Measurements from ENCODE around the gene ARL4A. TPM values are rescaled to one million over a fixed set of nuclear protein-coding genes. Genes with fewer than 3 reads are reported as not detected.

Gene ARL4A
- total and polyA plus RNA-seq, 2 of the 8 experiments (the other 6 are each of a cell fraction or from before 2014, with no cell fraction given): 14.5 to 29.2 TPM

DNA sequence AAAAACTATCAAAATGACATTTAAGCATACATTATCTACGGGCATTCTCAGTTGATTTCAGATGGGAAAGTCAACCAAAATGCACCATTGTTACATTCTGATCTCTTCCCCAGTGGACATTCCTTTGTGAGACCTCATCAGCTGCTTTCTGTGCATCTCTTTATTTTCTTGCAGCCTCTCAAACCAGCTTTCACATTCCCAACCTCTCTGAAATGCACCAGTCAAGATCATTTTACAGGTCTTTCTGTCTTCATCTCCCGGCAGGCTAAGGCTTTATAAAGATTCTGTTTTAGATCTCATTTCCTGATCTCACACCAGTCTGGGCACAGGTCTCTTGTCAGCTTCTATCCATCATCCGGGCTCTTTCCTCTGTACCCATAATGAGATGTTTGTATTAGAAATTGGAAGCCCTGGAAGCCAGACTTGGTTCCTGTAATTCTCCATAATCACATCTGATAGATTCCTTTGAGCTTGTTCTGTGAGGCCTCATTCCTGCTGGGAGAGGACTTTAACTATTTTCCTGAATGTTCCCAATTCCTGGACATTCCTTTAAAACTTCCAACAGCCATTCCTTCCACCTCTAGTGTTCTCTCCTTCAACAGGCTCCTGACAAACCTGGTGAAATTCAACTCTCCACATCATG is 44.3 kb upstream of the ARL4A start:
- no peaks in the 10 kb centered on the region for H3K79me2 ChIP-seq (ENCODE audit: control insufficient read depth in 1 of 2, insufficient read depth in 2 of 2, low read length in 2 of 2)
- H4K20me1 ChIP-seq (replicated peaks in 1 of 2; ENCODE audit: control insufficient read depth in 1 of 2, insufficient read depth in 2 of 2, low read length in 2 of 2): no peaks in the 10 kb centered on the region
- CTCF ChIA-PET (ENCODE audit: partially characterized antibody): interaction anchor here (1.2 to 1.7 kb wide), 3 partner anchors 41 to 124 kb away, joined by 4 to 7 read pairs (median 4); no protein-coding TSS in a partner anchor

More for the DNA sequence above, 44.3 kb upstream of the ARL4A start:
- no peak for TF ChIP-seq RAD21 (IDR thresholded peaks at IDR 0.05 in 1 of 2, conservative IDR thresholded peaks at IDR 0.05 in 1 of 2; ENCODE audit: low read depth in 2 of 2, low read length in 2 of 2)
- TF ChIP-seq KDM1A (IDR thresholded peaks at IDR 0.05; ENCODE audit: borderline replicate concordance, low read length): no peak
- TF ChIP-seq TEAD4 (IDR thresholded peaks at IDR 0.05; ENCODE audit: low read depth, low read length): no peak
- TF ChIP-seq JUND (IDR thresholded peaks at IDR 0.05; ENCODE audit: low read length): no peak
- H2BK5ac ChIP-seq (ENCODE audit: low read depth, low read length): no peak overlapping the region
- H2BK20ac ChIP-seq (ENCODE audit: low read length): peak overlapping the region; percentile 36; the same call in 1 of the 2 replicates
- H3K18ac ChIP-seq (ENCODE audit: extremely low read depth, low read length): no peak overlapping the region
- H2BK15ac ChIP-seq (ENCODE audit: low read length): no peak overlapping the region
- no peak overlapping the region for H4K5ac ChIP-seq (ENCODE audit: insufficient read length, low read depth, low read length)
- no peaks in the 10 kb centered on the region for H3K23me2 ChIP-seq (ENCODE audit: low read depth, low read length)
- H3K9me3 ChIP-seq (ENCODE audit: insufficient read depth in 2 of 2, low read depth in 1 of 2, low read length in 1 of 2): no peaks in the 10 kb centered on the region
- no peak overlapping the region for H3K56ac ChIP-seq (replicated peaks; ENCODE audit: insufficient read length, low read depth, low read length)
- H3K79me1 ChIP-seq (ENCODE audit: low read depth, low read length): no peaks in the 10 kb centered on the region
- POLR2A ChIA-PET (ENCODE audit: partially characterized antibody): no interaction called here
- H3K4me1 ChIP-seq (replicated peaks in 1 of 4; ENCODE audit: control insufficient read depth in 3 of 4, insufficient read depth in 4 of 4, low read length in 3 of 4): peaks cover 0 to 4% (median 1%) of the 10 kb centered on the region in 4 experiments; a peak in 3 of 7 replicates
- WGBS, 2 experiments (ENCODE audit: extremely low coverage in 1 of 2, insufficient coverage in 1 of 2, insufficient read length in 1 of 2, insufficient replicate concordance in 2 of 2, low coverage in 1 of 2, low lambda C conversion rate in 2 of 2, missing lambda C conversion rate in 1 of 2): 84% methylated on average over 3 of the region's 3 CpGs; no CpG with 5 or more reads in 1 of the 2 experiments
- H4K8ac ChIP-seq (ENCODE audit: extremely low read depth, insufficient read depth, low read length): no peak overlapping the region
- H3K9ac ChIP-seq (replicated peaks in 1 of 4; ENCODE audit: extremely low read depth in 1 of 4, low read depth in 3 of 4, low read length in 3 of 4): no peak overlapping the region
- no peak overlapping the region for H3K4me2 ChIP-seq (ENCODE audit: insufficient read depth in 1 of 2, low read depth in 2 of 2, low read length in 2 of 2)
- no peak overlapping the region for H2AK5ac ChIP-seq (ENCODE audit: low read depth, low read length)
- no peak overlapping the region; the same call in 1 of the 2 replicates for H2AFZ ChIP-seq (ENCODE audit: low read length)
- H3K14ac ChIP-seq (ENCODE audit: insufficient read length): no peak overlapping the region
- H2BK12ac ChIP-seq (ENCODE audit: low read depth, low read length): no peak overlapping the region
- no peak overlapping the region for H3K23ac ChIP-seq (ENCODE audit: insufficient read length)
- H4K91ac ChIP-seq (replicated peaks; ENCODE audit: insufficient read length, low read length): no peak overlapping the region
- no peak overlapping the region for H3K4me3 ChIP-seq (ENCODE audit: extremely low read depth in 1 of 4, insufficient read depth in 2 of 4, low read depth in 3 of 4, low read length in 4 of 4)
- H3K27me3 ChIP-seq (replicated peaks in 1 of 4; ENCODE audit: control insufficient read depth in 3 of 4, extremely low read depth in 1 of 4, insufficient read depth in 3 of 4, low read length in 3 of 4): no peaks in the 10 kb centered on the region
- H2BK120ac ChIP-seq (replicated peaks; ENCODE audit: low read depth, low read length): no peak overlapping the region
- FAIRE-seq: no peak
- H3K36me3 ChIP-seq (ENCODE audit: control insufficient read depth in 2 of 4, insufficient read depth in 4 of 4, low read length in 3 of 4): no peaks in the 10 kb centered on the region
- H3K4ac ChIP-seq (replicated peaks; ENCODE audit: insufficient read length, low read depth, low read length): no peak overlapping the region
- H3K27ac ChIP-seq (ENCODE audit: low read depth, low read length): no peak overlapping the region
- DNase-seq (ENCODE audit: low read depth in 1 of 2, low spot score in 2 of 2): no peak

Data from H1 (cell line).